ENCODE data around the gene VTI1A. TPM values are rescaled to one million over a fixed set of nuclear protein-coding genes. Genes with fewer than 3 reads are reported as not detected.

The VTI1A gene
- polyA plus RNA-seq, 1 donor from 2014 or later: 28.7 TPM

- no peaks in the 10 kb centered on the region for H4K20me1 ChIP-seq (ENCODE audit: insufficient read depth)
- no peaks in the 10 kb centered on the region for H3K27me3 ChIP-seq (ENCODE audit: insufficient read depth, low read depth, low read length)
- H3K9ac ChIP-seq (ENCODE audit: low read length): no peak overlapping the region
- H3K9me3 ChIP-seq (ENCODE audit: low read length): no peaks in the 10 kb centered on the region
- H3K4me2 ChIP-seq (ENCODE audit: low read length): no peak overlapping the region
- no peak overlapping the region for H3K4me3 ChIP-seq (ENCODE audit: low read length)
- no peak overlapping the region for H3K27ac ChIP-seq (ENCODE audit: low read length)
- no peaks in the 10 kb centered on the region for H3K79me2 ChIP-seq (replicated peaks; ENCODE audit: insufficient read depth, low read length)
- H2AFZ ChIP-seq (ENCODE audit: low read depth, low read length): no peak overlapping the region
- H3F3A ChIP-seq (ENCODE audit: insufficient read depth, low read length, poor library complexity, severe bottlenecking): no peaks in the 10 kb centered on the region
- H3K9me2 ChIP-seq (ENCODE audit: insufficient read depth, low read length): no peaks in the 10 kb centered on the region
- H3K36me3 ChIP-seq (ENCODE audit: insufficient read depth, low read length): no peaks in the 10 kb centered on the region
- TF ChIP-seq CTCF (IDR thresholded peaks at IDR 0.05; ENCODE audit: poor library complexity, severe bottlenecking): no peak
- TF ChIP-seq RAD21 (conservative IDR thresholded peaks at IDR 0.05): no peak
- no peak for TF ChIP-seq REST (IDR thresholded peaks at IDR 0.05; ENCODE audit: borderline replicate concordance)
- no peak for TF ChIP-seq EP300 (conservative IDR thresholded peaks at IDR 0.05; ENCODE audit: poor library complexity, severe bottlenecking)
- TF ChIP-seq TAF1 (IDR thresholded peaks at IDR 0.05; ENCODE audit: low read depth): no peak
- TF ChIP-seq EZH2 (IDR thresholded peaks at IDR 0.05; ENCODE audit: borderline replicate concordance, insufficient read depth, low read length, poor library complexity, severe bottlenecking): no peak
- no peak for TF ChIP-seq POLR2AphosphoS5 (IDR thresholded peaks at IDR 0.05)
- no peak for TF ChIP-seq MXI1 (conservative IDR thresholded peaks at IDR 0.05; ENCODE audit: poor library complexity, severe bottlenecking)
- TF ChIP-seq SMC3 (conservative IDR thresholded peaks at IDR 0.05; ENCODE audit: poor library complexity): no peak
Observed at GRCh38 chr10:112799726-112800510, 352.9 kb downstream of the VTI1A start.

- Histone ChIP-seq H3K79me2 (replicated peaks; ENCODE audit: insufficient read depth, low read length) (no peaks in the 10 kb centered on the region), H3K27me3 (ENCODE audit: insufficient read depth, low read depth, low read length) (no peaks in the 10 kb centered on the region), H3K9me2 (ENCODE audit: insufficient read depth, low read length) (no peaks in the 10 kb centered on the region), H3K9me3 (ENCODE audit: low read length) (no peaks in the 10 kb centered on the region), H2AFZ (ENCODE audit: low read depth, low read length) (no peak overlapping the region), H3K4me3 (ENCODE audit: low read length) (no peak overlapping the region), H3K36me3 (ENCODE audit: insufficient read depth, low read length) (no peaks in the 10 kb centered on the region), H4K20me1 (ENCODE audit: insufficient read depth) (no peaks in the 10 kb centered on the region), H3K9ac (ENCODE audit: low read length) (no peak overlapping the region), H3K27ac (ENCODE audit: low read length) (no peak overlapping the region), H3K4me2 (ENCODE audit: low read length) (no peak overlapping the region), H3F3A (ENCODE audit: insufficient read depth, low read length, poor library complexity, severe bottlenecking) (no peaks in the 10 kb centered on the region)
- no peak for TF ChIP-seq REST (IDR thresholded peaks at IDR 0.05; ENCODE audit: borderline replicate concordance)
- no peak for TF ChIP-seq RAD21 (conservative IDR thresholded peaks at IDR 0.05)
- no peak for TF ChIP-seq POLR2AphosphoS5 (IDR thresholded peaks at IDR 0.05)
- no peak for TF ChIP-seq EZH2 (IDR thresholded peaks at IDR 0.05; ENCODE audit: borderline replicate concordance, insufficient read depth, low read length, poor library complexity, severe bottlenecking)
- no peak for TF ChIP-seq MXI1 (conservative IDR thresholded peaks at IDR 0.05; ENCODE audit: poor library complexity, severe bottlenecking)
- TF ChIP-seq CTCF (IDR thresholded peaks at IDR 0.05; ENCODE audit: poor library complexity, severe bottlenecking): no peak
- no peak for TF ChIP-seq TAF1 (IDR thresholded peaks at IDR 0.05; ENCODE audit: low read depth)
- no peak for TF ChIP-seq SMC3 (conservative IDR thresholded peaks at IDR 0.05; ENCODE audit: poor library complexity)
- no peak for TF ChIP-seq EP300 (conservative IDR thresholded peaks at IDR 0.05; ENCODE audit: poor library complexity, severe bottlenecking)
Observed at GRCh38 chr10:112801004-112801403, 354.0 kb downstream of the VTI1A start.
